A549 (cell line): ENCODE results near the gene DMP1. TPM values are rescaled to one million over a fixed set of nuclear protein-coding genes. Genes with fewer than 3 reads are reported as not detected.

ENCODE experiments used
- ATAC-seq, 2 experiments: fragments of 200-7000 bp in 1 of 2; fragments of >200 bp in 1 of 2; cut with Nextera tagmentation in 1 of 2; cut with Tn5 transposase in 1 of 2; 3 replicates each; pipeline versions ENCODE4 v1.8.0 to v1.9.1; 2018 to 2020; ENCODE audit warnings: mild to moderate bottlenecking in 1 of 2, moderate library complexity in 1 of 2
- CTCF ChIA-PET: fragments of 300-600 bp; sonication (Branson Sonifier 250); formaldehyde crosslinking; extraction: SDS; loops from one replicate; lab custom pipeline; 2021; ENCODE audit warnings: antibody characterized with exemption, inconsistent platforms; lab: Yijun Ruan, JAX
- POLR2A ChIA-PET: fragments of 350-600 bp; formaldehyde crosslinking; extraction: SDS; loops from one replicate; lab custom pipeline; 2021; ENCODE audit warnings: antibody characterized with exemption, inconsistent platforms; lab: Yijun Ruan, JAX
- DNase-seq, 2 experiments: peaks; one replicate each; pipeline versions ENCODE4 v3.0.0 to v3.0.0-alpha.2; 2011 to 2016; ENCODE audit warnings: low read depth in 1 of 2, low spot score in 1 of 2
- FAIRE-seq: peaks from 2 replicates; lab custom pipeline; 2011; peaks lifted over from hg19 to GRCh38; lab: Jason Lieb, UNC
- H3K27ac ChIP-seq, 2 experiments: fragments of >200 bp; sonication (Bioruptor Twin); formaldehyde crosslinking; 3 replicates each; pipeline ENCODE4 v1.5.1; 2016 to 2017
- H3K4me1 ChIP-seq: fragments of >200 bp; sonication (Bioruptor Twin); formaldehyde crosslinking; 3 replicates; pipeline ENCODE4 v1.6.1; 2016
- H3K4me2 ChIP-seq: fragments of >200 bp; sonication (Bioruptor Twin); formaldehyde crosslinking; 3 replicates; pipeline ENCODE4 v1.6.1; 2016
- H3K4me3 ChIP-seq: fragments of >200 bp; sonication (Bioruptor Twin); formaldehyde crosslinking; 3 replicates; pipeline ENCODE4 v1.5.1; 2016
- H3K9me3 ChIP-seq: fragments of >200 bp; sonication (Bioruptor Twin); formaldehyde crosslinking; 3 replicates; pipeline ENCODE4 v1.6.1; 2016
- CBX8 ChIP-seq: fragments of 200-600 bp; sonication (generic); IDR thresholded peaks from 2 replicates; pipeline ENCODE4 v1.6.1; 2016
- CEBPB ChIP-seq, 2 experiments: fragments of >200 bp in 1 of 2; sonication (Bioruptor Twin) in 1 of 2; formaldehyde crosslinking in 1 of 2; IDR thresholded peaks; 2 replicates each; pipeline ENCODE4 v1.6.1; 2012 to 2016
- CHD4 ChIP-seq: fragments of 200-600 bp; sonication (generic); IDR thresholded peaks from 2 replicates; pipeline ENCODE4 v1.6.1; 2016; ENCODE audit warnings: antibody characterized with exemption, mild to moderate bottlenecking, borderline replicate concordance
- EHF ChIP-seq: fragments of 250-450 bp; sonication (Bioruptor Pico); IDR thresholded peaks from 2 replicates; pipeline ENCODE4 v1.5.0; 2020; ENCODE audit warnings: mild to moderate bottlenecking
- EP300 ChIP-seq, 2 experiments: fragments of >200 bp; sonication (Bioruptor Twin); formaldehyde crosslinking; IDR thresholded peaks; 2 replicates in 1 of 2; 3 replicates in 1 of 2; pipeline ENCODE4 v1.6.1; 2016 to 2017
- FOSL2 ChIP-seq, 2 experiments: fragments of 450-650 bp in 1 of 2; fragments of >200 bp in 1 of 2; sonication (Bioruptor Twin) in 1 of 2; formaldehyde crosslinking; IDR thresholded peaks; 2 replicates each; pipeline versions ENCODE4 v1.5.0 to v1.6.1; 2016 to 2020; ENCODE audit warnings: mild to moderate bottlenecking in 1 of 2, moderate library complexity in 1 of 2
- HDAC2 ChIP-seq: fragments of 200-600 bp; sonication (generic); IDR thresholded peaks from 2 replicates; pipeline ENCODE4 v1.6.1; 2016
- HEYL ChIP-seq: fragments of 250-450 bp; sonication (Bioruptor Pico); IDR thresholded peaks from 2 replicates; pipeline ENCODE4 v1.8.0; 2021; ENCODE audit warnings: mild to moderate bottlenecking, moderate library complexity
- HMGXB4 ChIP-seq: fragments of 250-450 bp; sonication (Bioruptor Pico); IDR thresholded peaks from 2 replicates; pipeline ENCODE4 v1.5.0; 2021; ENCODE audit warnings: mild to moderate bottlenecking, moderate library complexity, borderline replicate concordance
- HOXA7 ChIP-seq: fragments of 250-450 bp; sonication (Bioruptor Pico); IDR thresholded peaks from 2 replicates; pipeline ENCODE4 v1.5.0; 2020; ENCODE audit warnings: mild to moderate bottlenecking, moderate library complexity
- HOXB13 ChIP-seq: fragments of 250-450 bp; sonication (Bioruptor Pico); IDR thresholded peaks from 2 replicates; pipeline ENCODE4 v1.5.0; 2020; ENCODE audit warnings: low read depth, mild to moderate bottlenecking, moderate library complexity
- HOXB5 ChIP-seq: fragments of 250-450 bp; sonication (Bioruptor Pico); IDR thresholded peaks from 2 replicates; pipeline ENCODE4 v1.5.0; 2020; ENCODE audit warnings: mild to moderate bottlenecking, moderate library complexity
- JUN ChIP-seq, 2 experiments: fragments of >200 bp; sonication (Bioruptor Twin); formaldehyde crosslinking; IDR thresholded peaks; 2 replicates in 1 of 2; 3 replicates in 1 of 2; pipeline ENCODE4 v1.6.1; 2016 to 2017
- JUNB ChIP-seq: fragments of >200 bp; sonication (Bioruptor Twin); formaldehyde crosslinking; IDR thresholded peaks from 2 replicates; pipeline ENCODE4 v1.6.1; 2016
- MAZ ChIP-seq: fragments of 150-350 bp; IDR thresholded peaks from 2 replicates; pipeline ENCODE4 v1.6.1; 2014; ENCODE audit warnings: antibody characterized with exemption, low read depth, low read length, borderline replicate concordance
- MYC ChIP-seq: IDR thresholded peaks from 2 replicates; pipeline ENCODE4 v1.6.1; 2012; ENCODE audit warnings: mild to moderate bottlenecking, inconsistent platforms, low read length, improper control_type of control experiment, borderline replicate concordance
- RAD21 ChIP-seq, 2 experiments: fragments of >200 bp in 1 of 2; sonication (Bioruptor Twin) in 1 of 2; formaldehyde crosslinking in 1 of 2; IDR thresholded peaks in 1 of 2; conservative IDR thresholded peaks in 1 of 2; 2 replicates in 1 of 2; 3 replicates in 1 of 2; pipeline ENCODE4 v1.6.1; 2012 to 2018; ENCODE audit warnings: inconsistent platforms in 1 of 2
- TP53 ChIP-seq: fragments of 250-450 bp; sonication (Bioruptor Pico); IDR thresholded peaks from 2 replicates; pipeline ENCODE4 v1.5.0; 2021; ENCODE audit warnings: mild to moderate bottlenecking, moderate library complexity
- ZC3H11A ChIP-seq: fragments of 450-650 bp; IDR thresholded peaks from 2 replicates; pipeline ENCODE4 v1.6.1; 2014; ENCODE audit warnings: antibody characterized with exemption, mild to moderate bottlenecking
- ZSCAN20 ChIP-seq: fragments of 250-450 bp; sonication (Bioruptor Pico); IDR thresholded peaks from 2 replicates; pipeline ENCODE4 v1.8.0; 2022; ENCODE audit warnings: mild to moderate bottlenecking, moderate library complexity
- WGBS: methylation state at CpG from one replicate; pipeline ENCODE4 v1.1.6; 2017; ENCODE audit errors: missing lambda C conversion rate; 5-methylcytosine and 5-hydroxymethylcytosine counted together
- polyA plus RNA-seq, 4 experiments: library from polyadenylated mRNA; depleted of rRNA in 3 of 4; stranded (reverse); fragments of >200 nt; fragmentation: RNase III in 1 of 4; extraction: RNeasy Plus Mini Kit Qiagen cat#74134 plus additional on column Dnase treatment in 1 of 4; gene quantifications; 2 replicates in 3 of 4; 3 replicates in 1 of 4; pipeline ENCODE4 v1.2.3, GENCODE V29; 2011 to 2017
- TF ChIP-seq, protein P1 (sequence below): IDR thresholded peaks from 2 replicates; pipeline ENCODE4 v1.6.1; 2012
- TF ChIP-seq, protein P2 (sequence below): fragments of 450-650 bp; IDR thresholded peaks from 2 replicates; pipeline ENCODE4 v1.6.1; 2014; ENCODE audit warnings: antibody characterized with exemption
- TF ChIP-seq, protein P3 (sequence below): fragments of 200-600 bp; sonication (generic); IDR thresholded peaks from 2 replicates; pipeline ENCODE4 v1.6.1; 2016; ENCODE audit warnings: antibody characterized with exemption, mild to moderate bottlenecking, moderate library complexity
- TF ChIP-seq, protein P4 (sequence below): fragments of 150-350 bp; IDR thresholded peaks from 2 replicates; pipeline ENCODE4 v1.6.1; 2014; ENCODE audit warnings: low read depth, mild to moderate bottlenecking, low read length

DMP1 gene
- polyA plus RNA-seq, 2 of the 4 experiments (the other 2 are of a cell fraction), result not detected

DNA sequence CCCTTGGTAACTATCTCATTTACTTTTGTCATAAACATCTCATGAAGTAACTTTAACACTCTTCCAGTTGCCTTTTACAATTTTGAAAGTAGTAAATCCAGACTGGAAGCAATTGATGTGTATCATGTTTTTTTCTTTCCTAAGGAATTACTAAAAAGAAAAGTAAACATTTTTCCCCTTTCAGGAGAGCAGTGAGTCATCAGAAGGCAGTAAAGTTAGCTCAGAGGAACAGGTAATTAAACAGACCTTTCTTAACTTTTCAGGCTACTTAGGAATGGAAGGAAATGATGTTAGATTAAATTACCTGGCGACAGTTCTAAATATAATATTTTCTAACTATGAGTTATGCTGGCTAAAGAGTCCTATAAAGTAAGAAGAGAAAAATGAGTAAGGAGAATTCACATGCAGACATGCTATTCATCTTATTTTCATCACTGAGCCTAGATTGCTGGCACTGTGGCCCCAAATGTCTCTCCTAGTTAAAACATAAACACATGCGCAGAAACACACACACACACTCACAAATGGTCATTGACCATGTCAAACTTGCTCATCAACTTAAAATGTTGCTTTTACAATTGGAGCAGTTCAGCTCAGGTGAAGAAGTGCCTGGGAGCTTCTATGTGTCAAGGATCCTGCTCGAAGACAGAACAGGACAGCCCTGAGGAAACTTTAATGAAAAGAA lies 9.3 kb downstream of the DMP1 start:
- Histone ChIP-seq H3K4me3 (no peak overlapping the region), H3K4me2 (peak overlapping the region; percentile 69), H3K9me3 (no peaks in the 10 kb centered on the region), H3K27ac (peak overlapping the region; percentile 39 to 52), H3K4me1 (peaks cover 33% of the 10 kb centered on the region)
- CTCF ChIA-PET, result interaction anchor here (0.5 kb wide), 1 partner anchor 194 kb away, joined by 3 read pairs; no protein-coding TSS in a partner anchor
- peak; percentile 3 to 7 for DNase-seq
- TF ChIP-seq JUNB (0 out of 2 replicates have a peak, but pooled peaks have one; percentile 39), MYC (no peak), CBX8 (no peak), FOSL2 (IDR thresholded peaks at IDR 0.05) (0 out of 2 replicates have a peak, but pooled peaks have one; percentile 18), FOSL2 (CRISPR knock-in tag; IDR thresholded peaks at IDR 0.05) (peak; percentile 47), RAD21 (conservative IDR thresholded peaks at IDR 0.05 in 1 of 2, IDR thresholded peaks at IDR 0.05 in 1 of 2) (no peak), EHF (CRISPR knock-in tag) (no peak), JUN (IDR thresholded peaks at IDR 0.05) (no peak), HDAC2 (no peak), EP300 (IDR thresholded peaks at IDR 0.05) (no peak)
- TF ChIP-seq, protein P1, sequence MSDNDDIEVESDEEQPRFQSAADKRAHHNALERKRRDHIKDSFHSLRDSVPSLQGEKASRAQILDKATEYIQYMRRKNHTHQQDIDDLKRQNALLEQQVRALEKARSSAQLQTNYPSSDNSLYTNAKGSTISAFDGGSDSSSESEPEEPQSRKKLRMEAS, result no peak
- TF ChIP-seq, protein P2, sequence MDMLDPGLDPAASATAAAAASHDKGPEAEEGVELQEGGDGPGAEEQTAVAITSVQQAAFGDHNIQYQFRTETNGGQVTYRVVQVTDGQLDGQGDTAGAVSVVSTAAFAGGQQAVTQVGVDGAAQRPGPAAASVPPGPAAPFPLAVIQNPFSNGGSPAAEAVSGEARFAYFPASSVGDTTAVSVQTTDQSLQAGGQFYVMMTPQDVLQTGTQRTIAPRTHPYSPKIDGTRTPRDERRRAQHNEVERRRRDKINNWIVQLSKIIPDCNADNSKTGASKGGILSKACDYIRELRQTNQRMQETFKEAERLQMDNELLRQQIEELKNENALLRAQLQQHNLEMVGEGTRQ, result no peak
- FAIRE-seq, result no peak
- peak in 1 of 2 experiments; percentile 25; a peak in 1 of 6 replicates for ATAC-seq
- POLR2A ChIA-PET, result no interaction called here
- 26% methylated on average over 3 of the region's 3 CpGs for WGBS

DNA sequence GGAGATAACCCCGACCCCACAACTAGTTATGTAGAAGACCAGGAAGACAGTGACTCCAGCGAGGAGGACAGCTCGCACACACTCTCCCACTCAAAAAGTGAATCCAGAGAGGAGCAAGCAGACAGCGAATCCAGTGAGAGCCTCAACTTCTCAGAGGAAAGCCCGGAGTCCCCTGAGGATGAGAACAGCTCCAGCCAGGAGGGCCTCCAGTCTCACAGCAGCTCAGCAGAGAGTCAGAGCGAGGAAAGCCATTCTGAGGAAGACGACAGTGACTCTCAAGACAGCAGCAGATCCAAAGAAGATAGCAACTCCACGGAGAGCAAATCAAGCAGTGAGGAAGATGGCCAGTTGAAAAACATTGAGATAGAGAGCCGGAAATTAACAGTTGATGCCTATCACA lies 12.8 kb downstream of the DMP1 start:
- CTCF ChIA-PET, result no interaction called here
- no peak for FAIRE-seq
- ATAC-seq, result no peak

More for the DNA sequence above, 12.8 kb downstream of the DMP1 start:
- no peak for DNase-seq
- no peak overlapping the region for H3K4me2 ChIP-seq
- 63% methylated on average over 9 of the region's 9 CpGs for WGBS
- H3K27ac ChIP-seq, result no peak overlapping the region
- POLR2A ChIA-PET, result no interaction called here
- no peak overlapping the region for H3K4me3 ChIP-seq
- H3K4me1 ChIP-seq, result peaks cover 23% of the 10 kb centered on the region
- no peaks in the 10 kb centered on the region for H3K9me3 ChIP-seq
- no peak for TF ChIP-seq CEBPB (IDR thresholded peaks at IDR 0.05)
- TF ChIP-seq, protein P2, result no peak
- no peak for TF ChIP-seq ZC3H11A
- TF ChIP-seq CHD4, result no peak
- no peak for TF ChIP-seq TP53 (CRISPR knock-in tag)
- TF ChIP-seq HOXA7 (CRISPR knock-in tag), result no peak
- TF ChIP-seq MAZ, result no peak
- TF ChIP-seq, protein P3, sequence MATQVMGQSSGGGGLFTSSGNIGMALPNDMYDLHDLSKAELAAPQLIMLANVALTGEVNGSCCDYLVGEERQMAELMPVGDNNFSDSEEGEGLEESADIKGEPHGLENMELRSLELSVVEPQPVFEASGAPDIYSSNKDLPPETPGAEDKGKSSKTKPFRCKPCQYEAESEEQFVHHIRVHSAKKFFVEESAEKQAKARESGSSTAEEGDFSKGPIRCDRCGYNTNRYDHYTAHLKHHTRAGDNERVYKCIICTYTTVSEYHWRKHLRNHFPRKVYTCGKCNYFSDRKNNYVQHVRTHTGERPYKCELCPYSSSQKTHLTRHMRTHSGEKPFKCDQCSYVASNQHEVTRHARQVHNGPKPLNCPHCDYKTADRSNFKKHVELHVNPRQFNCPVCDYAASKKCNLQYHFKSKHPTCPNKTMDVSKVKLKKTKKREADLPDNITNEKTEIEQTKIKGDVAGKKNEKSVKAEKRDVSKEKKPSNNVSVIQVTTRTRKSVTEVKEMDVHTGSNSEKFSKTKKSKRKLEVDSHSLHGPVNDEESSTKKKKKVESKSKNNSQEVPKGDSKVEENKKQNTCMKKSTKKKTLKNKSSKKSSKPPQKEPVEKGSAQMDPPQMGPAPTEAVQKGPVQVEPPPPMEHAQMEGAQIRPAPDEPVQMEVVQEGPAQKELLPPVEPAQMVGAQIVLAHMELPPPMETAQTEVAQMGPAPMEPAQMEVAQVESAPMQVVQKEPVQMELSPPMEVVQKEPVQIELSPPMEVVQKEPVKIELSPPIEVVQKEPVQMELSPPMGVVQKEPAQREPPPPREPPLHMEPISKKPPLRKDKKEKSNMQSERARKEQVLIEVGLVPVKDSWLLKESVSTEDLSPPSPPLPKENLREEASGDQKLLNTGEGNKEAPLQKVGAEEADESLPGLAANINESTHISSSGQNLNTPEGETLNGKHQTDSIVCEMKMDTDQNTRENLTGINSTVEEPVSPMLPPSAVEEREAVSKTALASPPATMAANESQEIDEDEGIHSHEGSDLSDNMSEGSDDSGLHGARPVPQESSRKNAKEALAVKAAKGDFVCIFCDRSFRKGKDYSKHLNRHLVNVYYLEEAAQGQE, result no peak
- TF ChIP-seq, protein P1, result no peak
- no peak for TF ChIP-seq CBX8
- TF ChIP-seq, protein P4, sequence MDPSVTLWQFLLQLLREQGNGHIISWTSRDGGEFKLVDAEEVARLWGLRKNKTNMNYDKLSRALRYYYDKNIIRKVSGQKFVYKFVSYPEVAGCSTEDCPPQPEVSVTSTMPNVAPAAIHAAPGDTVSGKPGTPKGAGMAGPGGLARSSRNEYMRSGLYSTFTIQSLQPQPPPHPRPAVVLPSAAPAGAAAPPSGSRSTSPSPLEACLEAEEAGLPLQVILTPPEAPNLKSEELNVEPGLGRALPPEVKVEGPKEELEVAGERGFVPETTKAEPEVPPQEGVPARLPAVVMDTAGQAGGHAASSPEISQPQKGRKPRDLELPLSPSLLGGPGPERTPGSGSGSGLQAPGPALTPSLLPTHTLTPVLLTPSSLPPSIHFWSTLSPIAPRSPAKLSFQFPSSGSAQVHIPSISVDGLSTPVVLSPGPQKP, result no peak
- TF ChIP-seq RAD21 (conservative IDR thresholded peaks at IDR 0.05 in 1 of 2, IDR thresholded peaks at IDR 0.05 in 1 of 2), result no peak
- TF ChIP-seq HOXB5 (CRISPR knock-in tag), result no peak
- TF ChIP-seq ZSCAN20 (CRISPR knock-in tag), result no peak
- TF ChIP-seq HOXB13 (CRISPR knock-in tag), result no peak
- no peak for TF ChIP-seq HMGXB4 (CRISPR knock-in tag)
- TF ChIP-seq EHF (CRISPR knock-in tag), result no peak
- TF ChIP-seq HEYL (CRISPR knock-in tag), result no peak
- no peak for TF ChIP-seq FOSL2 (IDR thresholded peaks at IDR 0.05)
- no peak for TF ChIP-seq FOSL2 (CRISPR knock-in tag; IDR thresholded peaks at IDR 0.05)
